K562 (cell line): Measurements from ENCODE around the gene LUC7L3. TPM values are rescaled to one million over a fixed set of nuclear protein-coding genes. Genes with fewer than 3 reads are reported as not detected.

Source experiments
- CTCF ChIP-seq, 3 experiments: IDR thresholded peaks in 2 of 3; conservative IDR thresholded peaks in 1 of 3; 2 replicates each; pipeline ENCODE4 v1.5.1; 2011 to 2012; ENCODE audit warnings: low read length in 3 of 3, mild to moderate bottlenecking in 3 of 3, control low read depth in 2 of 3, improper control_type of control experiment in 1 of 3, inconsistent platforms in 1 of 3, low read depth in 1 of 3, mixed read lengths in 1 of 3, moderate library complexity in 1 of 3; ENCODE audit not compliant: insufficient read depth in 2 of 3
- MLLT1 ChIP-seq, 2 experiments: fragments of 450-650 bp; IDR thresholded peaks; 2 replicates each; pipeline ENCODE4 v1.6.1; 2016
- POLR2H ChIP-seq: IDR thresholded peaks from 2 replicates; pipeline ENCODE4 v1.6.1; 2016; ENCODE audit warnings: missing genetic modification characterization, low read depth, mild to moderate bottlenecking, control low read depth, missing compliant biosample characterization, moderate library complexity
- TAF7 ChIP-seq: fragments of 450-650 bp; IDR thresholded peaks from 2 replicates; pipeline ENCODE4 v1.6.1; 2016; ENCODE audit warnings: missing genetic modification characterization, missing compliant biosample characterization
- U2AF1 ChIP-seq: fragments of 200-400 bp; formaldehyde crosslinking; optimal IDR thresholded peaks from 2 replicates; pipeline ENCODE3; 2017; ENCODE audit warnings: mild to moderate bottlenecking, low read depth, low read length, moderate library complexity
- polyA plus RNA-seq, 8 experiments: library from polyadenylated mRNA; depleted of rRNA in 4 of 8; stranded (reverse) in 5 of 8; unstranded in 3 of 8; fragments of >200 nt; fragmentation: Nextera tagmentation in 2 of 8; fragmentation: Illumina TruSeq in 1 of 8; extraction: Ambion mirVana in 2 of 8; extraction: Trizol in 1 of 8; gene quantifications; 2 replicates each; pipeline versions ENCODE4 v1.2.1 to v1.2.3, GENCODE V29; 2011 to 2014; ENCODE audit warnings: inconsistent platforms in 1 of 8, missing spikeins in 1 of 8
- total RNA-seq, 7 experiments: library from RNA; depleted of rRNA in 6 of 7; stranded (reverse); fragments of >200 nt in 6 of 7; fragmentation: Illumina TruSeq in 2 of 7; extraction: Trizol in 2 of 7; gene quantifications; 2 replicates each; pipeline versions ENCODE4 v1.2.1 to v1.2.3, GENCODE V29; 2011 to 2021; ENCODE audit warnings: low replicate concordance in 1 of 7
- TF ChIP-seq, protein P1 (sequence below): fragments of 450-650 bp; IDR thresholded peaks from 2 replicates; pipeline ENCODE4 v1.6.1; 2016; ENCODE audit warnings: mild to moderate bottlenecking, moderate library complexity
- TF ChIP-seq, protein P2 (sequence below): fragments of 200-800 bp; sonication (Bioruptor generic); IDR thresholded peaks from 2 replicates; pipeline ENCODE4 v1.6.1; 2017; ENCODE audit warnings: missing genetic modification characterization, missing compliant biosample characterization

LUC7L3 gene
- total and polyA plus RNA-seq, 9 of the 15 experiments (the other 6 are each of a cell fraction or from before 2014, with no cell fraction given) = 80.8 to 284 (median 127) TPM

- TF ChIP-seq, protein P1, sequence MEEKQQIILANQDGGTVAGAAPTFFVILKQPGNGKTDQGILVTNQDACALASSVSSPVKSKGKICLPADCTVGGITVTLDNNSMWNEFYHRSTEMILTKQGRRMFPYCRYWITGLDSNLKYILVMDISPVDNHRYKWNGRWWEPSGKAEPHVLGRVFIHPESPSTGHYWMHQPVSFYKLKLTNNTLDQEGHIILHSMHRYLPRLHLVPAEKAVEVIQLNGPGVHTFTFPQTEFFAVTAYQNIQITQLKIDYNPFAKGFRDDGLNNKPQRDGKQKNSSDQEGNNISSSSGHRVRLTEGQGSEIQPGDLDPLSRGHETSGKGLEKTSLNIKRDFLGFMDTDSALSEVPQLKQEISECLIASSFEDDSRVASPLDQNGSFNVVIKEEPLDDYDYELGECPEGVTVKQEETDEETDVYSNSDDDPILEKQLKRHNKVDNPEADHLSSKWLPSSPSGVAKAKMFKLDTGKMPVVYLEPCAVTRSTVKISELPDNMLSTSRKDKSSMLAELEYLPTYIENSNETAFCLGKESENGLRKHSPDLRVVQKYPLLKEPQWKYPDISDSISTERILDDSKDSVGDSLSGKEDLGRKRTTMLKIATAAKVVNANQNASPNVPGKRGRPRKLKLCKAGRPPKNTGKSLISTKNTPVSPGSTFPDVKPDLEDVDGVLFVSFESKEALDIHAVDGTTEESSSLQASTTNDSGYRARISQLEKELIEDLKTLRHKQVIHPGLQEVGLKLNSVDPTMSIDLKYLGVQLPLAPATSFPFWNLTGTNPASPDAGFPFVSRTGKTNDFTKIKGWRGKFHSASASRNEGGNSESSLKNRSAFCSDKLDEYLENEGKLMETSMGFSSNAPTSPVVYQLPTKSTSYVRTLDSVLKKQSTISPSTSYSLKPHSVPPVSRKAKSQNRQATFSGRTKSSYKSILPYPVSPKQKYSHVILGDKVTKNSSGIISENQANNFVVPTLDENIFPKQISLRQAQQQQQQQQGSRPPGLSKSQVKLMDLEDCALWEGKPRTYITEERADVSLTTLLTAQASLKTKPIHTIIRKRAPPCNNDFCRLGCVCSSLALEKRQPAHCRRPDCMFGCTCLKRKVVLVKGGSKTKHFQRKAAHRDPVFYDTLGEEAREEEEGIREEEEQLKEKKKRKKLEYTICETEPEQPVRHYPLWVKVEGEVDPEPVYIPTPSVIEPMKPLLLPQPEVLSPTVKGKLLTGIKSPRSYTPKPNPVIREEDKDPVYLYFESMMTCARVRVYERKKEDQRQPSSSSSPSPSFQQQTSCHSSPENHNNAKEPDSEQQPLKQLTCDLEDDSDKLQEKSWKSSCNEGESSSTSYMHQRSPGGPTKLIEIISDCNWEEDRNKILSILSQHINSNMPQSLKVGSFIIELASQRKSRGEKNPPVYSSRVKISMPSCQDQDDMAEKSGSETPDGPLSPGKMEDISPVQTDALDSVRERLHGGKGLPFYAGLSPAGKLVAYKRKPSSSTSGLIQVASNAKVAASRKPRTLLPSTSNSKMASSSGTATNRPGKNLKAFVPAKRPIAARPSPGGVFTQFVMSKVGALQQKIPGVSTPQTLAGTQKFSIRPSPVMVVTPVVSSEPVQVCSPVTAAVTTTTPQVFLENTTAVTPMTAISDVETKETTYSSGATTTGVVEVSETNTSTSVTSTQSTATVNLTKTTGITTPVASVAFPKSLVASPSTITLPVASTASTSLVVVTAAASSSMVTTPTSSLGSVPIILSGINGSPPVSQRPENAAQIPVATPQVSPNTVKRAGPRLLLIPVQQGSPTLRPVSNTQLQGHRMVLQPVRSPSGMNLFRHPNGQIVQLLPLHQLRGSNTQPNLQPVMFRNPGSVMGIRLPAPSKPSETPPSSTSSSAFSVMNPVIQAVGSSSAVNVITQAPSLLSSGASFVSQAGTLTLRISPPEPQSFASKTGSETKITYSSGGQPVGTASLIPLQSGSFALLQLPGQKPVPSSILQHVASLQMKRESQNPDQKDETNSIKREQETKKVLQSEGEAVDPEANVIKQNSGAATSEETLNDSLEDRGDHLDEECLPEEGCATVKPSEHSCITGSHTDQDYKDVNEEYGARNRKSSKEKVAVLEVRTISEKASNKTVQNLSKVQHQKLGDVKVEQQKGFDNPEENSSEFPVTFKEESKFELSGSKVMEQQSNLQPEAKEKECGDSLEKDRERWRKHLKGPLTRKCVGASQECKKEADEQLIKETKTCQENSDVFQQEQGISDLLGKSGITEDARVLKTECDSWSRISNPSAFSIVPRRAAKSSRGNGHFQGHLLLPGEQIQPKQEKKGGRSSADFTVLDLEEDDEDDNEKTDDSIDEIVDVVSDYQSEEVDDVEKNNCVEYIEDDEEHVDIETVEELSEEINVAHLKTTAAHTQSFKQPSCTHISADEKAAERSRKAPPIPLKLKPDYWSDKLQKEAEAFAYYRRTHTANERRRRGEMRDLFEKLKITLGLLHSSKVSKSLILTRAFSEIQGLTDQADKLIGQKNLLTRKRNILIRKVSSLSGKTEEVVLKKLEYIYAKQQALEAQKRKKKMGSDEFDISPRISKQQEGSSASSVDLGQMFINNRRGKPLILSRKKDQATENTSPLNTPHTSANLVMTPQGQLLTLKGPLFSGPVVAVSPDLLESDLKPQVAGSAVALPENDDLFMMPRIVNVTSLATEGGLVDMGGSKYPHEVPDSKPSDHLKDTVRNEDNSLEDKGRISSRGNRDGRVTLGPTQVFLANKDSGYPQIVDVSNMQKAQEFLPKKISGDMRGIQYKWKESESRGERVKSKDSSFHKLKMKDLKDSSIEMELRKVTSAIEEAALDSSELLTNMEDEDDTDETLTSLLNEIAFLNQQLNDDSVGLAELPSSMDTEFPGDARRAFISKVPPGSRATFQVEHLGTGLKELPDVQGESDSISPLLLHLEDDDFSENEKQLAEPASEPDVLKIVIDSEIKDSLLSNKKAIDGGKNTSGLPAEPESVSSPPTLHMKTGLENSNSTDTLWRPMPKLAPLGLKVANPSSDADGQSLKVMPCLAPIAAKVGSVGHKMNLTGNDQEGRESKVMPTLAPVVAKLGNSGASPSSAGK = peak; percentile 98
- TF ChIP-seq MLLT1 (IDR thresholded peaks at IDR 0.05) (peak; percentile 49 to 68; a peak in 3 of 4 replicates), CTCF (IDR thresholded peaks at IDR 0.05 in 2 of 3, conservative IDR thresholded peaks at IDR 0.05 in 1 of 3; ENCODE audit: insufficient read depth in 2 of 3, low read depth in 1 of 3, low read length in 3 of 3) (peak in 1 of 3 experiments; percentile 3; a peak in 1 of 6 replicates), POLR2H (tag) (peak; percentile 90), U2AF1 (peak; percentile 75), TAF7 (tag) (peak; percentile 29)
- TF ChIP-seq, protein P2, sequence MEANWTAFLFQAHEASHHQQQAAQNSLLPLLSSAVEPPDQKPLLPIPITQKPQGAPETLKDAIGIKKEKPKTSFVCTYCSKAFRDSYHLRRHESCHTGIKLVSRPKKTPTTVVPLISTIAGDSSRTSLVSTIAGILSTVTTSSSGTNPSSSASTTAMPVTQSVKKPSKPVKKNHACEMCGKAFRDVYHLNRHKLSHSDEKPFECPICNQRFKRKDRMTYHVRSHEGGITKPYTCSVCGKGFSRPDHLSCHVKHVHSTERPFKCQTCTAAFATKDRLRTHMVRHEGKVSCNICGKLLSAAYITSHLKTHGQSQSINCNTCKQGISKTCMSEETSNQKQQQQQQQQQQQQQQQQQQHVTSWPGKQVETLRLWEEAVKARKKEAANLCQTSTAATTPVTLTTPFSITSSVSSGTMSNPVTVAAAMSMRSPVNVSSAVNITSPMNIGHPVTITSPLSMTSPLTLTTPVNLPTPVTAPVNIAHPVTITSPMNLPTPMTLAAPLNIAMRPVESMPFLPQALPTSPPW (CRISPR knock-in tag) = peak; percentile 81
- TF ChIP-seq, all 486 proteins: peak for 174
Measured at GRCh38 chr17:50719144-50719923, at the start of gene LUC7L3 (continued).
